ENCODE results near the gene NUBPL.
"Not testable (repeated sequence)": the region's sequence is repeated elsewhere in the genome, so short reads cannot be mapped to it uniquely, and the experiment has no call there.

Gene NUBPL

DNA sequence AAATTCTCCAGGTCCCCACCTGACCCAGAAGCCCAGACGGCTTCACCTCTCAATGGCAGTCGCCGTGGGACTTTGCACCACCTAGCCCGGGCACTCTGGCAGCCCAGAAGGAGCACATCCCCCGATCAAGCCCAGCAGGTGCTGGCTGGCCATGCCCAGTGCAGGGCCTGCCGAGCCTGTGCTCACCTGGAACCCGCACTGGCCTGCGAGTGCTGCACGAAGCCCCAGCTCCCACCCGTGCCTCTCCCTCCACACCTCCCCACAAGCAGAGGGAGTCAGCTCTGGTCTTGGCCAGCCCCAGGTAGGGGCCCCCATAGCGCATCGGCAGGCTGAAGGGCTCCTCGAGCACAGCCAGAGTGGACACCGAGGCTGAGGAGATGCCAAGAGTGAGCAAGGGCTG lies 144.5 kb downstream of the NUBPL start:
- no peak for FAIRE-seq
- no peak for DNase-seq (ENCODE audit: insufficient read length, low spot score)
- TF ChIP-seq, protein P1, sequence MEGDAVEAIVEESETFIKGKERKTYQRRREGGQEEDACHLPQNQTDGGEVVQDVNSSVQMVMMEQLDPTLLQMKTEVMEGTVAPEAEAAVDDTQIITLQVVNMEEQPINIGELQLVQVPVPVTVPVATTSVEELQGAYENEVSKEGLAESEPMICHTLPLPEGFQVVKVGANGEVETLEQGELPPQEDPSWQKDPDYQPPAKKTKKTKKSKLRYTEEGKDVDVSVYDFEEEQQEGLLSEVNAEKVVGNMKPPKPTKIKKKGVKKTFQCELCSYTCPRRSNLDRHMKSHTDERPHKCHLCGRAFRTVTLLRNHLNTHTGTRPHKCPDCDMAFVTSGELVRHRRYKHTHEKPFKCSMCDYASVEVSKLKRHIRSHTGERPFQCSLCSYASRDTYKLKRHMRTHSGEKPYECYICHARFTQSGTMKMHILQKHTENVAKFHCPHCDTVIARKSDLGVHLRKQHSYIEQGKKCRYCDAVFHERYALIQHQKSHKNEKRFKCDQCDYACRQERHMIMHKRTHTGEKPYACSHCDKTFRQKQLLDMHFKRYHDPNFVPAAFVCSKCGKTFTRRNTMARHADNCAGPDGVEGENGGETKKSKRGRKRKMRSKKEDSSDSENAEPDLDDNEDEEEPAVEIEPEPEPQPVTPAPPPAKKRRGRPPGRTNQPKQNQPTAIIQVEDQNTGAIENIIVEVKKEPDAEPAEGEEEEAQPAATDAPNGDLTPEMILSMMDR (IDR thresholded peaks at IDR 0.05; ENCODE audit: insufficient read depth, missing control alignments): no peak

DNA sequence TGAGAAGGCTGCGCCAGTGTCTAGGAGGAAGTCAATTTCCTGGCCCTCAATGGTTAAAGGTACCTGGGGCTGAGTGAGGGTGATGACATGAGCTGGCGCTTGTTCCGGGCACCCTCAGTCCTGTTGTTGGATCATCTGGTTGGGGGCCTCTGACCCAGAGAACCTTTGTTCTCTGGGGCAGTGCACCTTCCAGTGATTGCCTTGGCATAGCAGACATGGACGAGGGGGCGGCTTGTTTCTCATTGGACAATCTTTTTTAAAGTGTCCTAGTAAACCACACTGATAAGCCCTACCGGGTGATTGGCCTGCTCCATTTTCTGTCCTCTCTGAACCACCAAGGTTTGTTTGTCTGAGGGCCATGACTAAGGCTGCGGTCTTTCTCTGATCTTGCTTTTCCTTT lies 147.5 kb downstream of the NUBPL start:
- not testable (repeated sequence) for DNase-seq (ENCODE audit: insufficient read length, low spot score); FAIRE-seq

DNA sequence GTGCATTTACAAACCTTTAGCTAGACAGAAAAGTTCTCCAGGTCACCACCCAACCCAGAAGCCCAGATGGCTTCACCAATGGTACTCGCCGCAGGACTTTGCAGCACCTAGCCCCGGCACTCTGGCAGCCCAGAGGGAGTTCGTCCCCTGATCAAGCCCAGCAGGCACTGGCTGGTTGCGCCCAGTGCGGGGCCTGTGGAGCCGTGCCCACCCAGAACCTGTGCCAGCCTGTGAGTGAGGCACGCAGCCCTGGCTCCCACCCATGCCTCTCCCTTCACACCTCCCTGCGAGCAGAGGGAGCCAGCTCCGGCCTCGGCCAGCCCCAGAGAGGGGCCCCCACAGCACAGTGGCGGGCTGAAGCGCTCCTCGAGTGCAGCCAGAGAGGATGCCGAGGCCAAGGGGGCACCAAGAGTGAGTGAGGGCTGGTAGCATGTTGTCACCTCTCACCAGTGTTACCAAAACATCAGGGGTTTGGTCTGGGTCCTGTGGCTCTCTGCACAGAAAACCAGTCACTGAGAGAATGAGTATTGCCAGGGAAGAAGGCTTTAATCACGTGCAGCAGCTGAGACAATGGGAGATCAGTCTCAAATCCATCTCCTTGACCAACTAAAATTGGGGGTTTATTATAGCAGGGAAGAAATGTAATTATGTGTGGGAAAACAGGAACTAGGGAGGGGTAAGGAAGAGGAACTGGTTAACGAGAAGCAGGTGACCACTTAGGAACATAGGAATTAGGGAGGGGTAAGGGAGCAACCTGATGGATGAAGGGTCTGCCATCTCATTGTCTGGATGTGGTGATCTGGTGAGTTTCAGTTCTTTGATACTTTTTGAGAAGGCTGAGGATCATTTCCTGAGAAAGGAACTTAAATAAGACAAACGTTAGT lies 151.3 kb downstream of the NUBPL start:
- TF ChIP-seq, protein P1 (IDR thresholded peaks at IDR 0.05; ENCODE audit: insufficient read depth, missing control alignments): no peak
- DNase-seq (ENCODE audit: insufficient read length, low spot score) (no peak), FAIRE-seq (no peak)

DNA sequence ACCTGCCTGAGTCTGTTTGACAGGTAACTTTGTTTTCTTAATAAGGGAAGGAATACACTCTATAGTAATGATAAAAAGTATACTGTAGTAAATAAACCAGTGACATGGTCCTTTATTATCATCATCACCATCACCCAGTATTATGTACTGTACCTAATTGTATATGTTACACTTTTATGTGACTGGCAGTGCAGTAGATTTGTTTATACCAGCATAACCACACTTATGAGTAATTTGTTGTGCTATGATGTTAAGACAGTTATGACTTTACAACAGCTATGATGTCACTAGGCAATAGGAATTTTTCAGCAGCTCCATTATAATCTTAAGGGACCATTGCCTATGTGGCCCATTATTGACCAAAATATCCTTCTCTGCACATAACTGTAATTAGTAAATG lies 155.0 kb downstream of the NUBPL start:
- TF ChIP-seq, protein P1 (IDR thresholded peaks at IDR 0.05; ENCODE audit: insufficient read depth, missing control alignments): no peak
- DNase-seq (ENCODE audit: insufficient read length, low spot score): no peak
- FAIRE-seq: no peak

DNA sequence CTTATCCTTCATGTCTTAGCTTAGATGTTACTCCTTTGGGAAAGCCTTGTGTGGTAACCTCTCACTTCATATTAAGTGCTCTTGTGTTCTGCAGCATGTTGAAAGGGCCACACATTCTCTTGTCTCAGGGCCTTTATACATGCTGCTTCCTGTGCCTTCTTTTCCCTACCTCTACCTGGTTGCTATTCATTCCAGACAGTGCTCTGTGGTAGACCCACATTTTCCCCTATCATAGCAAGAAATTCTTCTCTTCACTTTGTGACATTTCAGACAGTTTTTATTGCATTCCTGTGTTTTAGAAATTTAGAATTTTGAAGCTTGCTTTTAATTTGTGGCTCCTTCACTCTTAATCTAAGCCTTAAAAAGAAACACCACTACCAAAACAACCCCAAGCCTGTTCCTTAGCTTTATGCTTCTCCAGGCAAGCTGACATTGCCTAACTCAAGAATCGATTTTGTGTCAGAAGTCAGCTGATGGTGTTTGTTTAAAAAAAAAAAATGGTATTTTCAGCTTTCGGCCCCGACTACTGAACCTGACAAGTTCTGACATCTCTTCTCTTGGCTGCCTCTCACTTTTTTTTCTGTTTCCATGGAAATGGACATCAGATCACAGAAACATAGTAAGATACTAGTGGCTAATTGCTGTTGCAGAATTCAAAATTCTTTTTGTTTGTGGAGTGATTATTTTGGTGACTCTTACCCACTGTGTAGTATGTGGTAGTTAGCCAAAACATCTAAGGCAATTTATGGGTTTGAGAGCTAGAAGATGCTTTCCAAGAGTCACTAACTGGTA lies 156.3 kb downstream of the NUBPL start:
- TF ChIP-seq, protein P1 (IDR thresholded peaks at IDR 0.05; ENCODE audit: insufficient read depth, missing control alignments): no peak
- FAIRE-seq (no peak), DNase-seq (ENCODE audit: insufficient read length, low spot score) (no peak)

DNA sequence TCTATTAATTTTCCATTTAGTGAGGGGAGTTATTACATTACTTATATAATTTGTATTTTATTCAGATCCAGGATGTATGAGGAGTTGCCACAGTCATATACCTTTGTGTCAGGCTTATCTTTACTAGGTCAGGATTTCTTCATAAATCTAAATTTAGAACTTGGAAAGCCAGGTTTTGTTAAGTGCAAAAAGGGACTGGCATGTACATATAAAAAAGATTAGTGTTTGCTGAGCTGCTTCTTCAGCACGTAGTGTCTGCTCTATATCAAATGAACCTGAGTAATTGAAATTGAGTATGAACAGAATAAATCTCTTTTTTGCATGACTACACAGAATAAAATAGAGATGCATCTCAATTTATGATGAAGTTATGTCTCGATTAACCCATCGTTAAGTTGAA lies 157.4 kb downstream of the NUBPL start:
- no peak for DNase-seq (ENCODE audit: insufficient read length, low spot score)
- no peak for FAIRE-seq
- TF ChIP-seq, protein P1 (IDR thresholded peaks at IDR 0.05; ENCODE audit: insufficient read depth, missing control alignments): no peak

DNA sequence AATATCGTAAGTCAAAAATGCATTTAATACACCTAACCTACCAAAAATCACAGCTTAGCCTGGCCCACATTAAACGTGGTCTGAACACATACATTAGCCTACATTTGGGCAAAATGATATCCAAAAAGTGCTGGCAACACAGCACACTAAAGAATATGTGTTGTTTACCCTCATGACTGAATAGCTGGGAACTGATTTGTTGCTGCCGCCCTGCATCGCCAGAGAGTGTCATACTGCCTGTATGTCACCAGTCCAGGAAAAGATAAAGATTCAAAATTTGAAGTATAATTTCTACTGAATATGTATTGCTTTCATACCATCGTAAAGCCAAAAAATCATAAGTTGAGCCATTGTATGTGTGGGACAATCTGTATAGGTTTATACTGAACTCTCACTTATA lies 157.8 kb downstream of the NUBPL start:
- TF ChIP-seq, protein P1 (IDR thresholded peaks at IDR 0.05; ENCODE audit: insufficient read depth, missing control alignments): no peak
- FAIRE-seq (no peak), DNase-seq (ENCODE audit: insufficient read length, low spot score) (no peak)
